K562 (cell line): ENCODE data around the gene RASAL1. TPM values are rescaled to one million over a fixed set of nuclear protein-coding genes. Genes with fewer than 3 reads are reported as not detected.

Experiments used
- ATF7 ChIP-seq: fragments of 450-650 bp; IDR thresholded peaks from 2 replicates; pipeline ENCODE4 v1.7.1; 2014; ENCODE audit warnings: mild to moderate bottlenecking, moderate library complexity
- CEBPB ChIP-seq: fragments of 450-650 bp; IDR thresholded peaks from 2 replicates; pipeline ENCODE4 v1.6.1; 2016; ENCODE audit warnings: missing genetic modification characterization, missing compliant biosample characterization
- CUX1 ChIP-seq: fragments of 200-800 bp; sonication (Bioruptor generic); IDR thresholded peaks from 2 replicates; pipeline ENCODE4 v1.6.1; 2016; ENCODE audit warnings: missing genetic modification characterization, missing compliant biosample characterization
- ETS1 ChIP-seq: conservative IDR thresholded peaks from 2 replicates; pipeline ENCODE4 v1.6.1; 2011; ENCODE audit warnings: low read depth, mild to moderate bottlenecking, low read length; ENCODE audit not compliant: control insufficient read depth
- HDAC2 ChIP-seq: fragments of 450-650 bp; IDR thresholded peaks from 2 replicates; pipeline ENCODE4 v1.6.1; 2016; ENCODE audit warnings: mild to moderate bottlenecking
- NFXL1 ChIP-seq: fragments of 450-650 bp; formaldehyde crosslinking; IDR thresholded peaks from 2 replicates; pipeline ENCODE4 v1.4.0; 2021; ENCODE audit warnings: mild to moderate bottlenecking
- NR0B1 ChIP-seq: fragments of 450-650 bp; IDR thresholded peaks from one replicate; pipeline ENCODE4 v1.6.1; 2018; ENCODE audit warnings: mild to moderate bottlenecking, moderate library complexity; ENCODE audit not compliant: partially characterized antibody
- PML ChIP-seq: IDR thresholded peaks from 2 replicates; pipeline ENCODE4 v1.6.1; 2012; ENCODE audit warnings: low read length, inconsistent platforms
- POLR2B ChIP-seq: fragments of 450-650 bp; IDR thresholded peaks from 2 replicates; pipeline ENCODE4 v1.6.1; 2018; ENCODE audit warnings: low read depth; ENCODE audit not compliant: partially characterized antibody
- PTTG1 ChIP-seq: fragments of 450-650 bp; IDR thresholded peaks from 2 replicates; pipeline ENCODE4 v1.6.1; 2016; ENCODE audit warnings: low read depth, mild to moderate bottlenecking, missing genetic modification characterization, missing compliant biosample characterization
- SMAD3 ChIP-seq: fragments of 450-650 bp; formaldehyde crosslinking; conservative IDR thresholded peaks from 2 replicates; pipeline ENCODE4 v1.4.0; 2020; ENCODE audit warnings: mild to moderate bottlenecking
- SOX6 ChIP-seq: fragments of 450-650 bp; IDR thresholded peaks from 2 replicates; pipeline ENCODE4 v1.6.1; 2014; ENCODE audit warnings: mild to moderate bottlenecking
- TAF9B ChIP-seq: fragments of 450-650 bp; IDR thresholded peaks from 2 replicates; pipeline ENCODE4 v1.6.1; 2018; ENCODE audit warnings: mild to moderate bottlenecking; ENCODE audit not compliant: partially characterized antibody
- ZFPM2 ChIP-seq: fragments of 250-450 bp; sonication (Bioruptor Pico); IDR thresholded peaks from 2 replicates; pipeline ENCODE4 v1.5.1; 2022; ENCODE audit warnings: mild to moderate bottlenecking
- ZNF316 ChIP-seq: fragments of 450-650 bp; IDR thresholded peaks from 2 replicates; pipeline ENCODE4 v1.6.1; 2016
- ZNF449 ChIP-seq: fragments of 250-450 bp; sonication (Bioruptor Pico); IDR thresholded peaks from 2 replicates; pipeline ENCODE4 v1.8.0; 2022; ENCODE audit warnings: moderate library complexity, mild to moderate bottlenecking, inconsistent platforms
- ZSCAN32 ChIP-seq: fragments of 450-650 bp; formaldehyde crosslinking; IDR thresholded peaks from 2 replicates; pipeline ENCODE4 v1.4.0; 2020; ENCODE audit warnings: mild to moderate bottlenecking, moderate library complexity
- polyA plus RNA-seq, 8 experiments: library from polyadenylated mRNA; depleted of rRNA in 4 of 8; stranded (reverse) in 5 of 8; unstranded in 3 of 8; fragments of >200 nt; fragmentation: Nextera tagmentation in 2 of 8; fragmentation: Illumina TruSeq in 1 of 8; extraction: Ambion mirVana in 2 of 8; extraction: Trizol in 1 of 8; gene quantifications; 2 replicates each; pipeline versions ENCODE4 v1.2.1 to v1.2.3, GENCODE V29; 2011 to 2014; ENCODE audit warnings: inconsistent platforms in 1 of 8, missing spikeins in 1 of 8
- total RNA-seq, 7 experiments: library from RNA; depleted of rRNA in 6 of 7; stranded (reverse); fragments of >200 nt in 6 of 7; fragmentation: Illumina TruSeq in 2 of 7; extraction: Trizol in 2 of 7; gene quantifications; 2 replicates each; pipeline versions ENCODE4 v1.2.1 to v1.2.3, GENCODE V29; 2011 to 2021; ENCODE audit warnings: low replicate concordance in 1 of 7

The RASAL1 gene
- total and polyA plus RNA-seq, 9 of the 15 experiments (the other 6 are each of a cell fraction or from before 2014, with no cell fraction given): 0.06 to 0.16 (median 0.14) TPM; not detected in 6

GRCh38 chr12:113136128-113136989 is 798 bp upstream of the RASAL1 start (continued):
- TF ChIP-seq ETS1: no peak
- TF ChIP-seq SOX6: peak; percentile 21; the same call in 1 of the 2 replicates
- TF ChIP-seq NR0B1: no peak
- 0 out of 2 replicates have a peak, but pooled peaks have one; percentile 18 for TF ChIP-seq HDAC2
- TF ChIP-seq ZNF449: no peak
- TF ChIP-seq NFXL1 (CRISPR knock-in tag): no peak
- no peak for TF ChIP-seq CEBPB
- TF ChIP-seq ZNF316: peak; percentile 47
- 0 out of 2 replicates have a peak, but pooled peaks have one; percentile 27 for TF ChIP-seq ATF7
- TF ChIP-seq PTTG1 (tag): no peak
- TF ChIP-seq POLR2B: no peak
- no peak for TF ChIP-seq ZFPM2 (CRISPR knock-in tag)
- TF ChIP-seq TAF9B: no peak
- no peak for TF ChIP-seq SMAD3 (CRISPR knock-in tag)
- TF ChIP-seq PML: no peak
- TF ChIP-seq ZSCAN32 (CRISPR knock-in tag): no peak
- TF ChIP-seq CUX1 (CRISPR knock-in tag): no peak
